LoVo (cell line): ENCODE measurements around the gene ZNF124.
"Not testable (repeated sequence)": the region's sequence is repeated elsewhere in the genome, so short reads cannot be mapped to it uniquely, and the experiment has no call there.

Source experiments
- DNase-seq: peaks from one replicate; pipeline ENCODE4 v3.0.0-alpha.2; 2016; ENCODE audit warnings: low spot score

The ZNF124 gene

DNA sequence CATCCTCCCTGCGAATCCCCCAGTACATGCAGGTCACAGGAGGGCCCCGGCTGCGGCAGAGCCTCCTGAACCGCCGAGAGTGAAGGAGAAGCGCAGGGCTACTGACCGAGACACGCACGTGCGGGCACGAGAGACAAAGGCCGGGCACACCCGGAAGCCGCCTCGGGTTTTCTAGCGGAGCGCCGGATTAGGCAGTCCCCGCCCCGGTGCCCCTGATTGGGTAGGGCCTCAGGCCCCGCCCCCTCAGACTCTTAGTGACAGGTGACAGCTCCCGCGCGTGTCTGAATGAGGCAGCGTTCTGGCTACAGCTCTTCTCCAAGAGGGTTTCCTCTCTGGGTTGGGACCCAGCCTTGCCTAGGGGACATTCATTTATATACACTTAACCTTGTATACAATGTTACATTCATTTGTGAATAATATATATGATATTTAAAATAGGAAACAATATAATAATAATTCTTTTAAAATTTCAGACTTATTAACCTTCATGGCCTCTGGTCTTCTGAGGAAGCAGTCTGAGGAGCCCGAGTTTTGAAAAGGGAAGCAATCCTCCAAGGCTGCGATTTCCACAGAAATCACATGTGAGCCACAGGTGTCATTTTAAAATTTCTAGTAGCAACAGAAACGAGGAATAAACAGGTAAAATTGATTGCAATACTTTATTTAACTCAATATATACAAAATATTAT is at the start of gene ZNF124:
ZNF124 (minus strand) TSS at position 146 of the 689 bp plus-strand sequence; CDS start at position 3, 143 bp downstream.
- not testable (repeated sequence) for DNase-seq

DNA sequence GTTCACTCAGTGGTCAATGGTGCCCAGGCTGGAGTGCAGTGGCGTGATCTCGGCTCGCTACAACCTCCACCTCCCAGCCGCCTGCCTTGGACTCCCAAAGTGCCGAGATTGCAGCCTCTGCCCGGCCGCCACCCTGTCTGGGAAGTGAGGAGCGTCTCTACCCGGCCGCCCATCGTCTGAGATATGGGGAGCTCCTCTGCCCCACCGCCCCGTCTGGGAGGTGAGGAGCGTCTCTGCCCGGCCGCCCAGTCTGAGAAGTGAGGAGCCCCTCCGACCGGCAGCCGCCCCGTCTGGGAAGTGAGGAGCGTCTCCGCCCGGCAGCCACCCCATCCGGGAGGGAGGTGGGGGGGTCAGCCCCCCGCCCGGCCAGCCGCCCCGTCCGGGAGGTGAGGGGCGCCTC is 48.5 kb upstream of the ZNF124 start:
- DNase-seq = not testable (repeated sequence)

DNA sequence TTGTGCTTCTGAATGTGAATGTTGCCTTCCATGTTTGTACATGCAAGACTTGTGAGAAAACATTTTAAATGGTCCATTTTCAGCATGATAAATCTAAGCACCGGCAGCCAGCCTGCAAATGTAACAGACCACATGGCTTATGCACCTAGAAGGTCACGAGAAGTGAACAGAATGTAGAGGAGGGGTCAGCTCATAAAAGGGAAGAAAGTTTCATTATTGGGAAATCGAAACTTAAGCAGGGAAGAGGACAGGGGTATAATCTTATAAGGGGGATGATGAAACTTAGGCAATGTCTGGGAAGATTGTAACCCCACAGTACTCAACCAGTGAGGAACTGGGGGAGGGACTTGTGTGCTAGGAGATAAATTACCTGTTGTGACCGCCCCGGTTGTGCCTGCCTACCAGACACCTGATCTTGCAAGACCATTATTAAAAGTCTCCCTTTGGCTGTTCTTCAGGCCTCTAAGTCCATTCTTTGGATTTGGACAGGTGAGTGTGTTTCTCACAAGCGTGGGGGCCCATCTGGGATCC is 46.4 kb upstream of the ZNF124 start:
- DNase-seq = no peak

DNA sequence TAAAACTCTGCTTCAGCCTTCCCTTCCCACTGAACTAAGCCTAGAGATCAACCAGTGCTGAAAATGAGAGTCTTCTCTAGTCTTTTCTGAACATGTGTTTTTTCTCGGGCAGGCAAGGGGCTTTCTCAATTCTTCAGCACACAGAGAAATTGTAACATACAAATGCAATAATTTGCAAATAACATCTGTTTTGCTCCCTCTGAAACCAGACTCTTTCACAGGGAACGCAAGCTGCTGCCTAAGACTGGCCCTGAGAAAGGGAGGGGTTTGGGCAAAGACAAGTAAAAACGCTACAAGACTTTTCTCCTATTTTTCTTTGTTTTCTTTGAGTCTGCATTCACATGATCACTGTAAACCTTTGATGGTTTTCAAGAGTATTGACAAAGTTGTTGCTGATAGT is 44.4 kb upstream of the ZNF124 start:
- DNase-seq = no peak

DNA sequence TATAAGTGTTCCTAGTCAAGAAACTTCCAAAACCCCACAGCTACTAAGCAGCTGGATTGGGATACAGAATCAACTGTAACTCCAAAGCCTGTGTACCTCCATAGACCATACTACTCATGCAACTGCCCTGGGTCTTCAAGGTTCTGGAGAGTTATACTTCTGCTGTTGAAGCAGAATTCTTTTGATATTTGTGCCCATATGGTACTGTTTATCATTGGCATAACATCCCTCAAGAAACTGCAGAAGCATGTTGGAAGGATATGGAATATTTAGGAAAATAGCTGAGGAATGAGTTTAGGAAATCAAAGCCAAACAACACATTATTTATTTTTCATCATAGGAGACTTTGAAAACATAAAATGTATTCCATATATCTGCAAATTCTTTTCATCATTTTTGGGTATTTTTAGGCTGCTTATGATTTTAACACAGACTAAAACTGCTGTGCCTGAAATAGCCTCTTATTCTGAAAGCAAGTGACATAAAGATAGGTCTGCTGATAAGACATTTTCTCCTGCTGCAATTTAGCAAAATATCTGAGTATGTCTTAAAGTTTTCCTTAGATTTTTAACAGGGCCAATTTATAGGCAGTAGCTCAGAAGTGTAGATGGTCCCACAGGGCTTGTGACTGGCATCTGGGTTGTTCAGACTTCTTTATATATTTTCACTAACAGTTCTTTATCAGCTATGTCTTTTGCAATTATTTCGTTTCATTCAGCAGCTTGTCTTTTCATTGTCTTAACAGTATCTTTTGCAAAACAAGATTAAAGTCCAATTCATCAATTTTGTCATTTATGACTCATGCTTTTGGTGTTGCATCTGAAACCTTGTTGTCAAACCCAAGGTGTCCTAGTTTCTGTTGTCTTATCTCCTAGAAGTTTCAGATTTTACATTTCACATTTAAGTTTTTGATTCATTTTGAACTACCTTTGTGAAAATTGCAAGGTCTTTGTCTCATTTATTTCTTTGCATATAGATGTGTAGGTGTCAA is 41.1 kb upstream of the ZNF124 start:
- no peak for DNase-seq

DNA sequence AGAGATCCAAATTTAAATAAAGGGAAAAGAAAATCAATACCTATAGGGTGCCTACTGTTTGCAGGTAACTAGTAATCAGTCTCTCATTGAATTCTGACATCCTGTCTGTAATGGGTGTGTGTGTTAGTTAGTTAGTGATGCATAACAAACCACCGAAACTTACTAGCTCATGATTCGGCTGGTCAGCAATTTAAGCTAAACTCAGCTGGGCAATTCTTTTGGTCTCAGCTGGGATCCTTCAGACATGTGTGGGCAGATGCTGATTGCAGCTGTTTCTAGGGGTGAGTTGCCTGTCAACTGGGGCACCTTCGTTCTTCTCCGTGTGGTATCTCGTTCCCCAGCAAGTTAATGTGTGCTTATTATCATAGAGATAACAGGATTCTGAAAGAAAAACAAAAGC is 40.2 kb upstream of the ZNF124 start:
- DNase-seq = no peak

DNA sequence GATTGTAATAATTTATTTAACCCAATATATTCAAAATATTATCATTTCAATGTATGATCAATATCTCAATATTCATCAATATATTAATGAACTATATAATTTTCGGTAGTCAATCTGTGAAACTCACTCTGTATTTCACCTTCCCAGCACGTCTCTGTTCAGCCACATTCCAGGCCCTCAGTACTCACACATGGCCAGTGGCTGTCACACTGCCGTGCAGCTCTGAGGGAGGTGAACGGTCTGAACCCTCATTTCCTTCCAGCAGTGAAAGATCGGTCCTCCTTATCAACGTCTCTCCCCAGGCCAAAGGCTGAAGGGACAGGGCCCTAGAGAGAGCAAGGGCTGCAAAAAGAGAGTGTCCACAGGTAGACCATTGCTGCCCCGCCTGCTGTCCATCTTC is 39.5 kb upstream of the ZNF124 start:
- no peak for DNase-seq

DNA sequence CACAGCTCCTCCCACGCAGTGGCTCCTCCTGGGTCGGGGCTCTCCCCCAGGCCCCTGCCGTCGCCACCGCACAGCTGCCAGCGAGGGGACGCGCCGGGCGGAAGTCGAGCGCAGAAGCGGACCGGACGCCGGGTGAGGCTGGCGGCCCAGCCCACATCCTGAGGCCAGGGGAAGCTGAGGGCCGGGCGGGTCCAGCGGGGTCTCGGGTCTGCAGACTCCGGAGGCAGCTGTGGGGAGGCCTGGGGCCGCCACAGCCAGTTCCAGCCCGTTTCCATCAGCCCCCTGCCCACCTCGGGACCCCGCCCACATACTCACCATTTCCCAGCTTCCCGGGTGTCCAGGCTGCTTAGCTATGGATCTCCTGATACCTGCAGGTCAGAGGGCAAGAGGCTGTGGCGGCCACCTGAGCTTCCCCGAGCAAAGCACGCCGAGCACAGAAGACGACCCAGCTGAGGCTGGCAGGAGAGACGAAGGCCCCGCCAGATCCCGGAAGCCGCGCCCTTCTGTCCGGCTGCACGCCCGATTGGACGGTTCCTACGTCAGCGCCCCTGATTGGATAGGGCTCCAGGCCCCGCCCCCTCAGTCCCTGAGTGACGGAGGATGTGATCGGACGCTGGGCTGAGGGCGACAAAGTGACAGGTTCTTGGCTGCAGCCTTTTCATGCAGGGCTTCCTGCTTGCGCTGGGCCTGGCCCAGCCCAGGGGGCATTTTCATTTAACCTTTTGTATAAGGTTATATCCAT is 38.7 kb upstream of the ZNF124 start:
- DNase-seq = peak; percentile 97

DNA sequence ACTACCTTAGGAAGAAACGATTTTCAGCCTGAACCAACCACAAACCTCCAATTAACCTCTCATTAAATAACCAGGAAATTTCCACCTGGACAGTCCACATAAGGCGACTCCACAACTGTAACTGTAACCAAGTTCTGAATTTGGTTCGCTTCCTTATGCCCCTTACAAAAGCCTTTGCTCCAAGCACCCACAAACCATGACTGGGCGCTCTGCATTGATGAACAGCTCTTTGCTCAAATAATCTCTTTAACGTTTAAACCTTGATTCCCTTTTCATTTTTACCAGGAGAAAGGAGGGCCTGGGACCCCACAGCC is 38.2 kb upstream of the ZNF124 start:
- no peak for DNase-seq

DNA sequence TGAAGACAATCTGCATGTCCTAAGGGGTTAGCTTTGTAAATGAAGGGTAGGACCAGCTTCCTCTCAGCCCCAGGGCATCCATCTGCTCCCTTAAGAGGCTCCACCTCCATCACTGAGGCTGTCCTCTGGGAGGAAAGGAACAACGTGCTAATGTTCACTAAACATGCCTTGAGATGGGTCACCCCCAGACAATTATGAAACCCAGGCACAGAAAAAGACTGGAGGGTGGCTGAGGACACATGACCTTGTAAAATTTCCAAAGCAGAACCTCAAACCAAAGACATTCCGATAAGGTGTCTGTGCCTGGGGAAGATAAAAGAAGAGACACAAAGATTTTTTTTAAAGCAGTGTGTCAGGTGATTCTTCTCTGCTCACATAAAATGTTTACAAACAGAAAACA is 37.6 kb upstream of the ZNF124 start:
- DNase-seq = no peak

DNA sequence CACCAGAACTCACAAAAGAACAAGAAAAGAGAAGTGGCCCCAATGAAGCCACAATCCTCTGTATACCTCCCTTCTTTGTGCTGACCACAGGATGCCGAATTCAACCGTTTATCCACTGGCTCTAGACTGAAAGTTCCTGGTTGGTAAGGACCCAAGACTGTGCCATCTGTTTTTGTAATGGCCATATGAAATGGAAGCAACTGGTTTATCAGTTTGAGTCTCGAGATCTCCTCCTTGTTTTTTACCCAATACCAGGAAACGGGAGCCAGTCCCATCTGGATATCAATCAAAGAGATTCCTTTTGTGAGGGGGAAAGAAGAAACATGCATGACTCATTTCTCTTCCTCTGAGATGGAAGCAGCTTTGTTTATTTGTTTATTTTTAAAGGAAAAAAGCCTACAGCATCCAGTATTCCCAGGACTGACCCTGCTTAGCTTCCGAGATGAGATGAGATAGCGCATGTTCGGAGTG is 32.4 kb upstream of the ZNF124 start:
- no peak for DNase-seq

DNA sequence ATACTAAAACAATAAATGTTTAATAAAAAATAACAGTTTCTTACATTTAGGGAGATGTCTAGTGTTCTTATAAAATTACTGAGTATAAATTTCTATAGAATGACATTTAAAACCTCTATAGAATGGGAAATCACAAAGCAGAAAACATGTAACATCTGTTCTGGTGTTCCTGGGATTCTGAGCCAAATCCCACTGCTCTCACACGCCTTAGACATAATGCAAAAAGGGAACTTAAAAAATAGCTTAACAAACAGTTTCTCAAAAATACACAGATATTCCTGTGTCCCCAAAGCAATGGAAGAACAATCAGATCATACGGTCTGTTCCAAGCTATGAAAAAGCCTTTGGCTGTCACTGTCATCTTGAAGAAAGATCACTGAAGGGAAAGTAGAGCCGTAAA is 27.0 kb upstream of the ZNF124 start:
- DNase-seq = no peak

DNA sequence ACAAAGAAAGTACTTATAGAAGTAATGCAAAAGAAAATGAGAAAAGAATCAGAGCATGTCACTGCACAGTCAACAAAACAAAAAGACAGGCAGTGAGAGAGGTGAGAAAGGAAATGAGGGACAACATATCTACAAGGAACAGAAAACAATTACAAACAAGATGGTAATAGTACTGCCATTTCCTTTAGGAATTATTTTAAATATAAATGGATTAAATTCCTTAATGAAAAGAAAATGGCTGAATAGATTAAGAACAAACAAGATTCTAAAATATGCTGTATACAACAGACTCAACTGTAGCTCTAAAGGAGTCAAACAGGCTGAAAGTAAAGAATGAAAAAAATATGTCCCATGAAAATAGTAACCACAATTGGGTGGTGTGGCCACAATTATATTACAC is 22.1 kb upstream of the ZNF124 start:
- no peak for DNase-seq

DNA sequence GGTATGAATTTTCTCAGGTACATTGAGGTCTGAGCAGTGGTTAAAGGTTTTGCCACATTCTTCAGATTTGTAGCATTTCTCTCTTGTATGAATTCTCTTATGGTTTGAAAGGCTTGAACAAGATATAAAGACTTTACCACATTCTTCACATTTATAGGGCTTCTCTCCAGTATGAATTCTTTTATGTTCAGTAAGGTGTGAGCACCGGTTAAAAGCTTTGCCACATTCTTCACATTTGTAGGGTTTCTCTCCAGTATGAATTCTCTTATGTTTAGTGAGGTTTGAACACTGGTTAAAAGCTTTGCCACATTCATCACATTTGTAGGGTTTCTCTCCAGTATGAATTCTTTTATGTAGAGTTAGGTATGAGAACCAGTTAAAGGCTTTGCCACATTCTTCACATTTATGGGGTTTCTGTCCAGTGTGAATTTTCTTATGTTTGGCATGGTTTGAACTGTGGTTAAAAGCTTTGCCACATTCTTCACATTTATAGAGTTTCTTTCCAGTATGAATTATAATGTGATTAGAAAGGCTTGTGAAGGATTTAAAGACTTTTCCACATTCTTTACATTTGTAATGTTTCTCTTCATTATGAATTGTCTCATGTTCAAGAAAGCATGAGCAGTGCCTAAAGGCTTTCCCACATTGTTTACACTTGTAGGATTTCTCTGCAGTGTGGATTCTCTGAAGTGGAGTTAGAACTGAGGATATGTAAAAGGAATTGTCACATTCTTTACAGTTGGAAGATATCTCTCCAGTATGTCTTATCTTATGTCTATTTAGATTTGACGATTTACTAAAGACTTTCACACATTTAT is 18.4 kb upstream of the ZNF124 start:
- no peak for DNase-seq

DNA sequence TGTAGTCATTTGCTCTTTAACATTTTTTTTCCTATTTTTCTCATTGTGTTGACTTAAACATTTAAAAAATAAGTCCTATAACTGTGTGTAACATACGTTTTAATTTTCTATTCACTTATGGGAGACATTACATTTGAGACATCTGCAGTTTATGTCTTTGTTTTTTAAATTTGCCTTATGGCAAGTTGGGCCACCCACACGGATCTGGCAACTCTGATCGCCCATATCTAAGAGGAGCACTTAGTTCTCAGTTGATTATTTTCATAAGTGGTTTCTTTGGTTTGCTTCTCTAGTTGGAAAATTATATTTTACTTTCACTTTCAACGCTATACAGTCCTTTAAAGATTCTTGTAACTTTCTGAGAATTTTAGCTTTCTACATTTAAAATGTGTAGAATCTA is 13.8 kb upstream of the ZNF124 start:
- no peak for DNase-seq

DNA sequence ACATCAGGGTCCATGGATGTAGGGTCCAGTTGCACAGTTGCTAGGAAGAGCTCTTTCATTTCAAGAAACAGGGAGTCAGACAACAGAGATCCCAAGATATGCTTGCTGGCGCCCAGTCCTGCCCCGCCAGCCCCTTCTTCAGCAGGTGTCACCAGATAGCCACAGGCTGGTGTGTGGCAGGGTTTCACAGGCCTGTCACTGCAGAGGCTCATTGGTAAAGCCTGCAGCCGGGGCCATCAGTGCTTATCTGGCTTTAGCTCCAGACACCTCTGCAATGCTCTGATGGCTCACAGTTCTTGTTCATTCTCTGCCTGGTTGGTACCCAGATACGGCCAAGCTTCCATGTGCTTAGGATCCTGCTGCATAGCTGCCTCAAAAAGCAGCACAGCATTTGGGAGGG is 12.4 kb upstream of the ZNF124 start:
- DNase-seq = no peak

DNA sequence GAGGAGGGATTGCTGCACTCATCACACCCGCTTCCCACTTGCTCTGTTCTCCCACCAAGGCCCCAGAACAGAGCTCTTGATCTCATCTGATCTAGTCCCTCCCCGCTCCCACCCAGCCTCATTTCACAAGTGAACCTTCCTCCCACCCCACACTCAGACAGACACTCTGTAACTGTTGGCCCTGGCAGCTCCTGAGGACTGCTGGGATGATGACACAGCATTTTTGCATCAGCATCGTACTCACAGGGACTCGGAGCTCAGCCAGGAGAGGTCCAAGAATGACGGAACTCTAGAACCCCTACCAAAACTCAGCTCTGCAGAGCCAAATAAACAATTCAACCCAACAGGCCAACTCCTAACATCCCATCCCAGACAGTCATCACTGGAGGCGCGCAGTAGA is 11.2 kb upstream of the ZNF124 start:
- no peak for DNase-seq

DNA sequence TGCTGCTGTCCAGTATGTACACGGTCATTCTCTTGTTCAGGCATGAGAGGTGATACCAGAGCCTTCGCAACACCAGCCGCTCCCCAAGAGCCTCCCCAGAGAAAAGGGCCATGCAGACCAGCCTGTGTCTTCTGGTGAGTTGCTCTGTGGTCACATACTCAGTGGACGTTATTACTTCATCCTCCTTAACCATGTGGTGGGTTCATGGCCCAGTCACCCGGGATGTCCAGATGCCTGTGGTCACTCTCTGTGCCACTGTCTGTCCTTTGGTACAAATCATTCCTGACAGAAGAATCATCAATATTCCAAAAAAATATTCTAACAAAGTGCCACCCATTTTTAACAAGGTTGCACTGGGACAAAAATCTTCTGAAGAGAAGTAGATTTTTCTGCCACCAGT is 8.8 kb upstream of the ZNF124 start:
- DNase-seq = no peak

DNA sequence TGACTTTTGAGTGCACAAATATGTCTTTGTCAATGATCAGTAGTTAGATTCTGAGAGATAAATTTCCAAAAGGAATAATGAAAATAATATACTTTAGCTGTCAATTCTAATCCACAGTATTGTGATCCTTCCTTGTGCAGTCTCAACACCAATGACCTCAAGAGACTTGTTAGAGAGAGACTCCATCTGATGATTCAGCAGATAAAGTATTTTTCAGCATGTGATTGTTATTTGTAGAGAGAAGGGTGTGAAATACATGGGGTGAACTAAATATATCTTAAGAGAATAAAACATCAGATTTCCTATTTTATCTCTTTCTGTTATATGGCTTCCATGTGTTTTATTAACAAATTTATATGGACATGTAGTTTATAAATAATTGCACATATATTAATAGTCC is 5.9 kb upstream of the ZNF124 start:
- DNase-seq = no peak

DNA sequence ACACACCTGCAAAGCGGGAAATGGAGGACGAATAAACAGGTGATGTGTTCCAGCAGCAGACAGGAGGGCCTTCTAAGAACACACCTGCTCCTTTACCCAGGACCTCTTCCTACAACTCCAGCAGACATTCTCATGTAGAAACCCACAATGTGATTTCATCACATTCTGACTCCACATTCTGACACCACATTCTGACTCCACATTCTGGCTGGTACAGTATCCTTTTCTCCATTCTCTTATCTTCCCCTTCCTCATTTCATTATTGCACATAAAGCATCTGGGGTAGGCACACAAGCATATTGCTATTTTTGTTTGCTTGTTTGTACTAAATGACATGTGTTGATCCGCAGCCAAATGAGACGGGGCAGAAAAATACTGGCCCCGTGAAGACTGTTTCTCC is 3.6 kb upstream of the ZNF124 start:
- DNase-seq = no peak

DNA sequence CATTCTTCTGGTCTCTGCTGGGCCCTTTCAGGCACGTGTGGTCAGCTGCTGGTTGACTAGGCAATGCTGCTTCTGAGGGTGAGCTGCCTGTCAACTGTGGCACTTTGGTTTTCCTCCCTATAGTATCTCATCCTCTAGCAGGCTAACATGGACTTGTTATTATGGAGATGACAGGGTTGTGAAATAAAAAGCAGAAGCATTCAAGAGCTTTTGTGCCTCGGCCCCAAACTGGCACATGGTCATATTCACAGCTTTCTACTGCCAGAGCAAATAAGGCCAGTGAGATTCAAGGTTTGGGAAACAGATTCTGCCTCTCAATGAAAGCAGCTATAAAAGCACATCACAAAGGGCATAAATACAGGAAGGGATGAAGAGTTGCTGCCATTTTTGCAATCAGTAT is 1.6 kb upstream of the ZNF124 start:
- no peak for DNase-seq

DNA sequence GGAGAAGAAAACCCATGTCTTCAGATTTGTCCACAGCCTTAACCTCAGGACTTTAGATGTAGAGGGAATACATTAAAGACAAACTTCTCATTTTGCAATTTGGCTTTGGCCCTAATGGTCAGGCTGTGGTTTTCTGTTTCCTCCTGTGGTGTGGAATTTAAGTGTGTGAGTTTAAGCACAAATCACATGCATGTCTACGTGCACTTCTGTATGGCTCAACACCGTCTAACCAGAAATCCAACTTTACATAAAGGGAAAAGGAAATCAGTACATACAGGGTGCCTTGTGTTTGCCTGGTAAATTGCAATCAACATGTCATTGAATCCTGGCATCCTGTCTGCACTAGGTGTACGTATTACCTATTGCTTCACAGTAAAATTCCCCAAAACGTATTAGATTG is 1.2 kb upstream of the ZNF124 start:
- no peak for DNase-seq
